GM21447 (cell line): ENCODE results near the gene STPG2.

ENCODE experiments used
- ATAC-seq: cut with Tn5 transposase; IDR thresholded peaks from one replicate; pipeline ENCODE4 v1.9.1; 2021; ENCODE audit not compliant: unreplicated experiment

Gene STPG2

GRCh38 chr4:98143001-98143899, at the start of gene STPG2:
Gene STPG2 (minus strand): TSS chr4:98143476.
- peak; percentile 98 for ATAC-seq

DNA sequence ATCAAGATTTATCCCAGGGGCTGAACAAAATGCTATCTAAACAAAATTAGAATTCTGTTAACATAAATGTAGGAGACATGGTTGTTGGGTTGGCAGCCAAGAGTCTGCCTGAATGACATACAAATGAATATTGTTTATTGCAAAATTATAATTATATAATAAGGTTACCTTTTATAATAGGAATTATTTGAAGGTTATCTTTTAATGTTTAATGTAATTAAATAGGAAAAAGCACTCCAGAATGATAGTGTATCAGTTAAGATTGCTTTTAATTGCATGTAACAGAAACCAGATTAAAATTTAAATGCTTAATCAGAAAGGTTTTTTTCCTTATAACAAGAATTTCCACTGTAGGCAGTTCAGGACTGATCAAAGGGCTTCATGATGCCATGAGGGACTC, 42.0 kb upstream of the STPG2 start:
- no peak for ATAC-seq

- no peak for ATAC-seq
Observed at GRCh38 chr4:98181809-98182208, 38.5 kb upstream of the STPG2 start.

DNA sequence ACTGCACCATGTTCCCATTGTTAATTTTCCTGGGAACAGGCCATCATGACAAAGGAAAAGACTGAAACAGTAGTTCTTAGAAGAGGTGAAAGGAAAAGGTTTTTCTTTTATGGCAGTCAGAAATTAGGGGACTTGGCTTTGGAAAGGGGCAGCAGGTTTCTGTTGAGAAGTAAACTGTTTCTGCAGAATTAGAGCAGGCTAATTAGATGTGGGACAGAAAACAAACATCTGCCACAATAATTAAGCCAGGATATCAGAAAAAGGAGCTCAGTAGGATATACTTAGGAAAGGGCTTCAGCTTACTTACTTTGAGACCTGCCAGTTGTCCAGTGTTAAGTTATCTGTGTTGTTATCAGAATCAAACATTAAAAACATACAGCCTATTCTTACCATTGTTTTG, 36.7 kb upstream of the STPG2 start:
- ATAC-seq = no peak

GRCh38 chr4:98176531-98176930, 33.3 kb upstream of the STPG2 start:
- no peak for ATAC-seq

DNA sequence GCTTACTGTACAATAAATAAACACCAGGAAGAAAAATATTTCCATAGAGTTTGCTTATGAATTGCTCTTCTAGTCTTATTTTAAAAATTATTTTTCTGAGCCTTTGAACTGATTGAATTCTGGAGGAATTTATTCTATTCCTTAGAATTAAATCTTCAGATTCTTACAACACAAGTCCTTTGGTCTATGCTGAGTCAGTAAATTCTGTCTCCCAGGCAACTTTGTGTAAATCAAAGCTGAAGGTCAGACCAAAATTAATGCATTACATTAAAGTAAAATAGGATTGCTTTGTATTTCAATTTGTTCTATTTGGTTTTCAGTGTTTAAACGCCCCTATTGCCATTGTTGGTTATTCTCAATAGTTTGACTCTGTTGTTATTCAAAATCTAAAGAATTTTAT, 26.8 kb upstream of the STPG2 start:
- no peak for ATAC-seq

DNA sequence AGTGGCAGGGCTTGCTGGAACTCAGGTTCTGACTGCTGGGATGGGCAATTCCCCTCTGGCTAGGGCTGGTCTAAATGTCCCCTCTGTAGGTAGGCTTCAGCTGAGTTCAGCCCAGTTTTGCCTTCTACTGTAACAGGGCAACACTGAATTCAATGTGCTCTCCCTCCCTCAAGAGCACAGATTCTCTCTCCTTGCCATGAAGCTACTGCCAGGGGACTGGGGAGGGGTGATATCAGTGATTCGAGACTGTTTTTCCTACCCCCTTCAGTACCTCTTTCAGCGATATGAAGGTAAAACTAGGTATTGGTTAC, 23.4 kb upstream of the STPG2 start:
- no peak for ATAC-seq

GRCh38 chr4:98166025-98166730, 22.9 kb upstream of the STPG2 start:
- ATAC-seq = no peak

DNA sequence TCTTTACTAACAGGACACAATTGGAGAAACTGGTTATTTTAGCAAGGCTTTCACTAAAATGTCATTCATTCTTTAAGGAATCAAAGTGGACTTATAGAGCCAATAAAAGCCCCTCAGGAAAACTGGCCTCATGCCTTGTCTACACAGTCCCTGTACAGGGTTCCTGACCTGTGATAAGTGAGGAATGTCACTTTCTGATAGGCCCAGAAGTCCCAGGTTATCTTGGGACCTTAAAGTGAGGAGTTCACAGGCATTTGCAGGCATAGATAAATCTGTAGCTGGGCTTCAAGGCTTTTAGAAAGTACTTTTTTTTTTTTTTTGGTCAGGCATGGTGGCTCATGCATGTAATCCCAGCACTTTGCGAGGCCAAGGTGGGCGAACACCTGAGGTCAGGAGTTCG, 19.4 kb upstream of the STPG2 start:
- no peak for ATAC-seq

- no peak for ATAC-seq
Observed at GRCh38 chr4:98151145-98151924, 8.1 kb upstream of the STPG2 start.

GRCh38 chr4:98150092-98150761, 7.0 kb upstream of the STPG2 start:
- ATAC-seq = no peak

DNA sequence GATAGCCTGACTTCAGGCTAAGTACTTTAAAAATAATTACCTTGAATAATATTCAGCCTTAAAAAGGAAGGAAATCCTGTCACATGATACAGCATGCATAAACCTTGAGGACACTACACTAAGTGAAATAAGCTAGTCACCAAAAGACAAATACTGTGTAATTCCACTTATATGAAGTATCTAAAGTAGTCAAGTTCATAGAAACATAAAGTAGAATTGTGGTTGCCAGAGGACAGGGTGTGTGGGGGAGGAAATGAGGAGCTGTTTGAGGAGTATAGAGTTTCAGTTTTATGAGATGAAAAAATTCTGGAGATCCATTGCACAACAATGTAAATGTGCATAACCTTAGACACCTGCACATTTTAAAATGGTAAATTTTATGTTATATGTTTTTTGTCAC, 5.6 kb upstream of the STPG2 start:
- ATAC-seq = no peak

GRCh38 chr4:98126141-98126540, 17.1 kb downstream of the STPG2 start:
- ATAC-seq = no peak

DNA sequence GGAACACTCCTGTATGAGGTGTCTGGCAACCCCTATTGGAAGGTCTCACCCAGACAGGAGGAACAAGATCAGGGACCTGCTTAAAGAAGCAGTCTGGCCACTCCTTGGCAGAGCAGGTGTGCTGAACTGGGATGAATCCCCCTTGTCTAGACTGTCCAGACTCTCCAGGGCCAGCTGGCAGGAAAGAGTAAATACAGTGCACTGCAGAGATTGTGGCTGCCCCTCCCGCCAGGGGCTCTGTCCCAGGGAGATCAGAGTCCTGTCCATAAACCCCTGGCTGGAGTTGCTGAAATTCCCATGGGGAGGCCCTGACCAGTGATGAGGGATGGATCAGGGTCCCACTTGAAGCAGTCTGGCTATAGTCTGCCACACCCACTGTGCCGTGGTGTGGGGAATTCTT, 17.7 kb downstream of the STPG2 start:
- ATAC-seq = no peak

DNA sequence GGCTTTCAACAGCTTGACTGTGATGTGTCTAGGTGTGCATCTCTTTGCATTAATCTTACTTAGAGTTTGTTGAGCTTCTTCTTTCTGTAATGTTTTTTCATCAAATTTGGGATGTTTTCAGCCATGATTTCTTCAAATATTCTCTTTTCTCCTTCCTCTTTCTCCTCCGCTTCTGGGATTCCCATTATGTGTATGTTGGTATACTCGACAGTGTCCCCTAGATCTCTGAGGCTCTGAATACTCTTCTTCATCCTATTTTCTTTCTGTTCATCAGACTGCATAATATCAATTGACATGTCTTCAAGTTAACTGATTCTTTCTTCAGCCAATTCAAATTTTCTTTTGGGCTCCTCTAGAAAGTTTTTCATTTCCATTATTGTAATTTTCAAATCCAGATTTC, 25.9 kb downstream of the STPG2 start:
- no peak for ATAC-seq

- ATAC-seq = no peak
Observed at GRCh38 chr4:98113012-98113411, 30.3 kb downstream of the STPG2 start.

DNA sequence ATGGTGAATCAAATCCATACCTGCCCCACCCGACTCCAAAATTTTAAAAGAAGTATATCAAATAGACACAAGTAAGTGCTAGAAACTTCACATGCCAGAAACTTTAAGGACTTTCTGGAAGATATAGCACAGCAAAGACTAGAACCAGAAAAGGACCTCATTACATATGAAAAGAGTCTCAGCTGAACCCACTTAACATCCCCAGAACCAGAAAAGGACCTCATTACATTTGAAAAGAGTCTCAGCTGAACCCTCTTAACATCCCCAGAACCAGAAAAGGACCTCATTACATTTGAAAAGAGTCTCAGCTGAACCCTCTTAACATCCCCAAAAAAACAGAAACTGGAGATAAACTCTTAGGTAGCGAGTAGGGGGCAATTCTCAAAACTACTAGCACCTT, 32.3 kb downstream of the STPG2 start:
- ATAC-seq = no peak

GRCh38 chr4:98110214-98110613, 33.1 kb downstream of the STPG2 start:
- no peak for ATAC-seq

- no peak for ATAC-seq
Observed at GRCh38 chr4:98102660-98103059, 40.6 kb downstream of the STPG2 start.

- no peak for ATAC-seq
Observed at GRCh38 chr4:98101988-98102387, 41.3 kb downstream of the STPG2 start.

- ATAC-seq = no peak
Observed at GRCh38 chr4:98098764-98099163, 44.5 kb downstream of the STPG2 start.
